Measurements from ENCODE around the gene FRMD5.

DNA sequence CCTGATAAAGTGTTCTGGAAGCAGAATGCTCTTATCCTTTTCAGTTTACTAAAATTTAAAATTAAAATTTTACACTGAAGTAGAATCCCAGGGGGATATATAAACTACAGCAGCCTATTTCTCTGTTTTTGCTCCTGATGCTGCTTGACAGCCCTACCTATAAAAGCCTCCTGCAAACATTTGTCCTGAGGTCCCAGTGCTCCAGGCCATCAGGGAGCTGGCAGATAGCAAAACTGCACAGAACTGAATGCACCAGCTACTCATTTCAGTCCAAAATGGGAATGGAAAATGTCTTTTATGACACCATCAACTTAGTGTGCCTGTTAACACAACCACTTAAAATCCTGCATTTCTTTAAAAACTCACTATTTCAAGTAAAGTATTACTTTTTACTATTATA lies 50.1 kb downstream of the FRMD5 start:
- TF ChIP-seq CTCF (conservative IDR thresholded peaks at IDR 0.05; ENCODE audit: low read depth in 2 of 2) (no peak), POLR2AphosphoS5 (IDR thresholded peaks at IDR 0.05; ENCODE audit: low read depth) (no peak)

All from GM23338 (cell line).